ENCODE measurements around the gene MICAL3. TPM values are rescaled to one million over a fixed set of nuclear protein-coding genes. Genes with fewer than 3 reads are reported as not detected.

Gene MICAL3
- total and polyA plus RNA-seq, 2 experiments from 2014 or later = 27.3 to 76.9 TPM

DNA sequence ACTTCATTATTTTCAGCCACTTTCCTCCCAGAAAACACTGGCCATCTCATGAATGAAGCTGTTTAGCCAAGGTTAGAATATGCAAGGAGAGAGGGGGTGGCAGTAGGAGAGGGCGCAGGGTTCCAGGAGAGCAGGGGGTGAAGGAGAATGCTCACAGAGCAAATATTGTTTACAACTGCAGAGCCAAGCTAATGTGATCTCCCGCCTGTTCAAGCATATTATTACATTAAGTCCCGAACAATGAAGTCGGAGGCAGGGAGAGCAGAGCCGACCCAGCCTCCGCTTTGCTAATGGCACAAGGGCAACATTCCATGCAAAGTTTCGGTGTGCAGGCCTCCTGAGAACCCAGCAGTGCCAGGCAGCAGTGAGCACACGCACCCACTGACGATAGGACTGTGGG lies 80.1 kb downstream of the MICAL3 start:
- Histone ChIP-seq H3K4me1 (ENCODE audit: low read depth) (peaks cover 69% of the 10 kb centered on the region), H3K27me3 (no peaks in the 10 kb centered on the region), H3K9me3 (ENCODE audit: low read depth) (no peaks in the 10 kb centered on the region), H3K4me3 (no peak overlapping the region), H3K27ac (no peak overlapping the region), H3K36me3 (no peaks in the 10 kb centered on the region)
- TF ChIP-seq CTCF (IDR thresholded peaks at IDR 0.05; ENCODE audit: low read depth, low read length) = no peak
- no peak for DNase-seq (ENCODE audit: low read depth in 1 of 2, low spot score in 1 of 2)

GRCh38 chr22:17943533-17944249 lies 80.7 kb downstream of the MICAL3 start:
- Histone ChIP-seq H3K4me1 (ENCODE audit: low read depth) (peaks cover 75% of the 10 kb centered on the region), H3K27ac (no peak overlapping the region), H3K9me3 (ENCODE audit: low read depth) (no peaks in the 10 kb centered on the region), H3K36me3 (no peaks in the 10 kb centered on the region), H3K4me3 (no peak overlapping the region), H3K27me3 (no peaks in the 10 kb centered on the region)
- no peak for TF ChIP-seq CTCF (IDR thresholded peaks at IDR 0.05; ENCODE audit: low read depth, low read length)
- no peak for DNase-seq (ENCODE audit: low read depth in 1 of 2, low spot score in 1 of 2)

DNA sequence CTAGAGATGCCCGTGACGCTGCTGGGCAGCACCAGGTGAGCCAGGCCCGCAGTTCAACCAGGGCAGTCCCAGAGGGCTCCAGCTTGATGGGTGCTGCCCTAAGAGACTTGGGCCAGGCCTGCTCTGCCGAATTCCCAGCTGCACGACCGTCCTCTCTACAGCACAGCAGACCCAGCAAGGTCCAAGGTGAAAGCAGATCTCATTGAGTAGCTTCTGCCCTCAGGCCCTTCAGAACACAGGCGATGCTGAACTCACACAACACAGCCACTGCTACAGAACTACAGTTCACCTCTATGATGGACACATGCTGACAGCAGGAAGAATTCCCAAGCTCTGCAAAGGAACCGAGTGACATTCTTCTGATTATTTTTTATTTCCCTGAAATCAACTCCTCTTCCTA lies 81.6 kb downstream of the MICAL3 start:
- Histone ChIP-seq H3K4me3 (no peak overlapping the region), H3K9me3 (ENCODE audit: low read depth) (no peaks in the 10 kb centered on the region), H3K27ac (peak overlapping the region; percentile 80), H3K4me1 (ENCODE audit: low read depth) (peaks cover 85% of the 10 kb centered on the region), H3K36me3 (no peaks in the 10 kb centered on the region), H3K27me3 (no peaks in the 10 kb centered on the region)
- no peak for TF ChIP-seq CTCF (IDR thresholded peaks at IDR 0.05; ENCODE audit: low read depth, low read length)
- DNase-seq (ENCODE audit: low read depth in 1 of 2, low spot score in 1 of 2) = no peak

DNA sequence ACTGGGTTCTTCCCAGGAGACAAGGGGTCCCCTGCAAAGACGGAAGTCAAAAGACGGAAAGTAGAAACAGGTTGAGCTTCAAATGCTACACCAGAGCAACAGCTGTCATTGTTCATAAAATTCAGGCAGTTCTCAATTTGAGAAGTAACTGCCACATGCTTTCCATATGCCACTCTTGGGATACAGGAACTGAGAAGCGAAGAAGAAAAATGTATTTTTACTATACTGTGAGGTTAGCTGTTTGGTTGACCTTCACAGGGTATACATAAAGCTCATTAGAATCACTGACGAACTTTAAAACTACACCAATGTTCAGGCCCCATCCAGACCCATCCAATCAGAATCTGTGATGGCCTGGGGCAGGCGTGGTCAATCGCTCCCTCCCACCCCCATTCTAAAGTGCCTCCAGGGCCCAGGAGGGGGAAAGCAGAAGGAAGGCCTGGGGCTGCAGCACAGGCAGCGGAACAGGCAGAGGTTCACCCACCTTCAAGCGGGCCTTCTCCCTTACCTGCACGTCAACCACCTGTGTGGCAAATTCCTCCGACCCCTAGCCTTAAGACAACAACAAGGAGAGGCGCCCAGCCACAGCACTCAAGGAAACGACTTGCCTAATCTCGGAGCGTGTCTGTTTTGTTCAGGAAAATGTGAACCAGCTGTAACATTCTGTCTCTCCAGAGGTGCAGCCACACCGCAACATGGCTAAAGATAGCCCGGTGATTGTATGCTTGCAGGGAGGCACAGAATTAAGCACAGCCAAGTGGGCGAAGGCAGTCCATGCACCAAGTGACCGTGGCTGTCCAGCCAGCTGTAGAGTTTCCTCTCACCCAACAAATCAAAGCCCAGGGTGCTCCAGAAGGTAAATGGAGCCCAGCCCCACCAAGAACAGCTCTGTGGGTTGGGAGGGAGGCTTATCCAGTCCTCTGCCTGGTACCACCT lies 82.6 kb downstream of the MICAL3 start:
- TF ChIP-seq CTCF (IDR thresholded peaks at IDR 0.05; ENCODE audit: low read depth, low read length) = no peak
- peak overlapping the region; percentile 80 for H3K27ac ChIP-seq
- no peaks in the 10 kb centered on the region for H3K9me3 ChIP-seq (ENCODE audit: low read depth)
- H3K4me1 ChIP-seq (ENCODE audit: low read depth) = peaks cover 80% of the 10 kb centered on the region
- no peaks in the 10 kb centered on the region for H3K27me3 ChIP-seq
- H3K4me3 ChIP-seq = no peak overlapping the region
- no peaks in the 10 kb centered on the region for H3K36me3 ChIP-seq
- peak in 1 of 2 donors; percentile 36 for DNase-seq (ENCODE audit: low read depth in 1 of 2, low spot score in 1 of 2)

- Histone ChIP-seq H3K4me3 (no peak overlapping the region), H3K36me3 (no peaks in the 10 kb centered on the region), H3K4me1 (ENCODE audit: low read depth) (peaks cover 66% of the 10 kb centered on the region), H3K27ac (peak overlapping the region; percentile 80), H3K27me3 (no peaks in the 10 kb centered on the region), H3K9me3 (ENCODE audit: low read depth) (no peaks in the 10 kb centered on the region)
- DNase-seq (ENCODE audit: low read depth in 1 of 2, low spot score in 1 of 2) = no peak
- no peak for TF ChIP-seq CTCF (IDR thresholded peaks at IDR 0.05; ENCODE audit: low read depth, low read length)
Observed at GRCh38 chr22:17939579-17939978, 84.8 kb downstream of the MICAL3 start.
